GM19463 (cell line): ENCODE results near the gene PCDHGA5.
"Not testable (repeated sequence)": the region's sequence is repeated elsewhere in the genome, so short reads cannot be mapped to it uniquely, and the experiment has no call there.

Experiments
- ATAC-seq: cut with Tn5 transposase; IDR thresholded peaks from one replicate; pipeline ENCODE4 v1.9.1; 2021; ENCODE audit warnings: mild to moderate bottlenecking, moderate library complexity; ENCODE audit not compliant: unreplicated experiment

The PCDHGA5 gene

GRCh38 chr5:141349917-141350619 is 13.9 kb upstream of the PCDHGA5 start, which contains the start of gene PCDHGB1:
PCDHGB1 (plus strand) TSS chr5:141350099; CDS start chr5:141350261, 162 bp downstream.
- ATAC-seq, result peak; percentile 94

GRCh38 chr5:141351591-141351990 is 12.4 kb upstream of the PCDHGA5 start:
- no peak for ATAC-seq

- ATAC-seq, result no peak
Measured at GRCh38 chr5:141354900-141355469, 9.0 kb upstream of the PCDHGA5 start, which contains the start of gene PCDHGA4. PCDHGA4 (plus strand) TSS chr5:141355021; CDS start chr5:141355108, 87 bp downstream.

DNA sequence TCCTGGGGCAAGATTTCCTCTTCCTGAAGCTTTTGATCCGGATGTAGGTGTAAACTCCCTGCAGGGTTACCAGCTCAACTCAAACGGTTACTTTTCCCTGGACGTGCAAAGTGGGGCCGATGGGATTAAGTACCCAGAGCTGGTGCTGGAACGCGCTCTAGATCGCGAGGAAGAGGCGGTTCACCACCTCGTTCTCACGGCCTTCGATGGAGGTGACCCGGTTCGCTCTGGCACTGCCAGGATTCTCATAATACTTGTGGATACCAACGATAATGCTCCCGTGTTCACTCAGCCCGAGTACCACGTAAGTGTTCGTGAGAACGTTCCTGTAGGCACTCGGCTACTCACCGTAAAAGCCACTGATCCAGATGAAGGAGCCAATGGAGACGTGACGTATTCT is 8.3 kb upstream of the PCDHGA5 start:
- ATAC-seq, result no peak

GRCh38 chr5:141356133-141356532 is 7.8 kb upstream of the PCDHGA5 start:
- ATAC-seq, result no peak

GRCh38 chr5:141356950-141357349 is 7.0 kb upstream of the PCDHGA5 start:
- ATAC-seq, result no peak

DNA sequence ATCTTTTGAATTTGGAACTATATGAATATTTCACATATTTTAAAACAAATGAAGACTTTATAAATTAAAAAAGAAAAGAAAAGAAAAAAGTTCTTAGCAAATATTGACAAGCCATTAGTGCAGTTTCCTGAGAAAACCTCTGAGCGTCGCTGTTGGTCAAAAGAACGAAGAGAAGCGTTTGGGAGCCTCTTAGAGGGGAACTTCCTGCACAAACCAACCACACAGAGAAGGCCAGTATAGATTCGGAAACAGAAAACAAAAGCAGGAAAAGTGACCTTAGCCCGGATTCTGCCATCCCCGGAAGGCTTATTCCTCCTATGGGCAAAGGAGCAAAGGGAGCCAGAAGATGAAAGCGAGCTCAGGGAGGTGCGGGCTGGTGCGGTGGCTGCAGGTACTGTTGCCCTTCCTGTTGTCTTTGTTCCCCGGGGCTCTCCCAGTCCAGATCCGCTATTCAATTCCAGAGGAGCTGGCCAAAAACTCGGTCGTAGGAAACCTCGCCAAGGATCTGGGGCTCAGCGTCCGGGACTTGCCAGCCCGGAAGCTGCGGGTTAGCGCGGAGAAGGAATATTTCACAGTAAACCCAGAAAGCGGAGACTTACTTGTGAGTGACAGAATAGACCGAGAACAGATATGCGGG is 4.1 kb upstream of the PCDHGA5 start, which contains the start of gene PCDHGB2:
Gene PCDHGB2, plus strand, starts transcription at position 205 of the 637 bp plus-strand sequence. Its CDS starts 142 bp downstream, at position 347.
- no peak for ATAC-seq

GRCh38 chr5:141360685-141361084 is 3.3 kb upstream of the PCDHGA5 start:
- ATAC-seq, result no peak

DNA sequence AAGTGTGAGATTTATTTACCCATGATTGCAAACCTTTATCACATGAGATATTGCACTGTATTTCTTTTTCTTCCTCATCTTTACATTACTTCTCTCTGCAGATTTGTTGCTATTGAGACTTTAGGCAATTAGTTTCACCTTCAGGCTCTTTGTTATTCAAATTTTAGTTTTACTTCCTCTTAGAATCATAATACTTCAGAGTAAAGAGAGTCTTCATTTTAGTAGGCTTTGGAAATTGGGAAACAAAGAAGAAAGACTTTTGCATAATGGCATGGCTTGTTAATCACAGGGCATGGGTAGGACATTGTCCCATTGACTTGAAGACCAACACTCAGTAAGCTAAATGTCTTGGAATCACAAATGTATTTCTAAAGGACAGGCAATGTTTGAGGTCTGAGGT is 1.2 kb upstream of the PCDHGA5 start:
- ATAC-seq, result no peak

- no peak for ATAC-seq
Measured at GRCh38 chr5:141366016-141366896, 2.3 kb downstream of the PCDHGA5 start.

- peak; percentile 97 for ATAC-seq
Measured at GRCh38 chr5:141369994-141370848, 6.3 kb downstream of the PCDHGA5 start, which contains the start of gene PCDHGB3. PCDHGB3 (plus strand) TSS chr5:141370242; CDS start chr5:141370395, 153 bp downstream.

- ATAC-seq, result no peak
Measured at GRCh38 chr5:141371572-141372475, 7.9 kb downstream of the PCDHGA5 start.

- no peak for ATAC-seq
Measured at GRCh38 chr5:141373673-141374317, 9.8 kb downstream of the PCDHGA5 start, which contains the start of gene PCDHGA6. PCDHGA6 (plus strand) TSS chr5:141373891; CDS start chr5:141374084, 193 bp downstream.

GRCh38 chr5:141374627-141375026 is 10.7 kb downstream of the PCDHGA5 start:
- ATAC-seq, result no peak

DNA sequence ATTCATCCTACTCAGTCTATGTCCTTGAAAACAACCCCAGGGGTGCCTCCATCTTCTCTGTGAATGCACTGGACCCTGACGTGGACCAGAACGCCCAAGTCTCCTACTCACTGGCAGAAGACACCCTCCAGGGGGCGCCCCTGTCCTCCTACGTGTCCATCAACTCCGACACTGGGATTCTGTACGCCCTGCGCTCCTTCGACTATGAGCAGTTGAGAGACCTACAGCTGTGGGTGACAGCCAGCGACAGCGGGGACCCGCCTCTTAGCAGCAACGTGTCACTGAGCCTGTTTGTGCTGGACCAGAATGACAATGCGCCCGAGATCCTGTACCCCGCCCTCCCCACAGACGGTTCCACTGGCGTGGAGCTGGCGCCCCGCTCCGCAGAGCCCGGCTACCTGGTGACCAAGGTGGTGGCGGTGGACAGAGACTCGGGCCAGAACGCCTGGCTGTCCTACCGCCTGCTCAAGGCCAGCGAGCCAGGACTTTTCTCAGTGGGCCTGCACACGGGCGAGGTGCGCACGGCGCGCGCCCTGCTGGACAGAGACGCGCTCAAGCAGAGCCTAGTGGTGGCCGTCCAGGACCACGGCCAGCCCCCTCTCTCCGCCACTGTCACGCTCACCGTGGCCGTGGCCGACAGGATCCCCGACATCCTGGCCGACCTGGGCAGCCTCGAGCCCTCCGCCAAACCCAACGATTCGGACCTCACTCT is 11.6 kb downstream of the PCDHGA5 start:
- not testable (repeated sequence) for ATAC-seq

- no peak for ATAC-seq
Measured at GRCh38 chr5:141382469-141383294, 18.7 kb downstream of the PCDHGA5 start, which contains the start of gene PCDHGA7. PCDHGA7 (plus strand) TSS chr5:141382742; CDS start chr5:141382900, 158 bp downstream.
